CD4-positive, CD25-positive, alpha-beta regulatory T cell (primary cell): Measurements from ENCODE around the gene MKX. TPM values are rescaled to one million over a fixed set of nuclear protein-coding genes. Genes with fewer than 3 reads are reported as not detected.

Source experiments
- ATAC-seq, 2 donors: fragments of 150-1000 bp; cut with Tn5 transposase; one replicate each; pipeline ENCODE4 v1.10.0; 2021; ENCODE audit warnings: low read depth in 2 of 2, moderate number of reproducible peaks in 2 of 2, moderate library complexity in 1 of 2
- DNase-seq, 3 donors: peaks; one replicate each; pipeline versions ENCODE4 v3.0.0 to v3.0.0-alpha.2; 2012 to 2022; ENCODE audit warnings: mixed read lengths in 1 of 3
- H3K27ac ChIP-seq: one replicate; pipeline ENCODE4 v1.7.0; 2013; ENCODE audit warnings: mild to moderate bottlenecking, low read length; ENCODE audit not compliant: insufficient read depth, poor library complexity, severe bottlenecking
- H3K27me3 ChIP-seq: one replicate; pipeline ENCODE4 v1.7.0; 2013; ENCODE audit warnings: low read length; ENCODE audit not compliant: control insufficient read depth, insufficient read depth
- H3K36me3 ChIP-seq: one replicate; pipeline ENCODE4 v1.7.0; 2013; ENCODE audit warnings: mild to moderate bottlenecking, low read length, moderate library complexity; ENCODE audit not compliant: control insufficient read depth, insufficient read depth
- H3K4me1 ChIP-seq: 2 replicates; pipeline ENCODE4 v1.7.0; 2013; ENCODE audit warnings: mild to moderate bottlenecking, low read length; ENCODE audit not compliant: insufficient read depth, control insufficient read depth, poor library complexity, severe bottlenecking
- H3K4me3 ChIP-seq: one replicate; pipeline ENCODE4 v1.7.0; 2013; ENCODE audit warnings: low read depth, mild to moderate bottlenecking, low read length, moderate library complexity
- H3K9me3 ChIP-seq, 2 experiments: 1 replicate in 1 of 2; 2 replicates in 1 of 2; pipeline ENCODE4 v1.7.0; 2013; ENCODE audit warnings: low read length in 2 of 2, mild to moderate bottlenecking in 1 of 2, moderate library complexity in 1 of 2; ENCODE audit not compliant: control insufficient read depth in 2 of 2
- H3K27ac Mint-ChIP-seq, 3 donors: one replicate each; pipeline ENCODE4 v1.8.0; 2020 to 2022; ENCODE audit warnings: mild to moderate bottlenecking in 3 of 3, mixed read lengths in 3 of 3, moderate library complexity in 2 of 3
- H3K27me3 Mint-ChIP-seq: one replicate; pipeline ENCODE4 v1.8.0; 2022; ENCODE audit warnings: mild to moderate bottlenecking, mixed read lengths
- H3K36me3 Mint-ChIP-seq: one replicate; pipeline ENCODE4 v1.8.0; 2020; ENCODE audit warnings: mixed read lengths
- H3K4me1 Mint-ChIP-seq, 4 donors: one replicate each; pipeline ENCODE4 v1.8.0; 2020 to 2022; ENCODE audit warnings: mixed read lengths in 4 of 4, mild to moderate bottlenecking in 1 of 4
- H3K4me3 Mint-ChIP-seq, 4 donors: one replicate each; pipeline ENCODE4 v1.8.0; 2020 to 2022; ENCODE audit warnings: mild to moderate bottlenecking in 4 of 4, mixed read lengths in 4 of 4, moderate library complexity in 3 of 4
- H3K9me3 Mint-ChIP-seq, 7 donors: one replicate each; pipeline ENCODE4 v1.8.0; 2020 to 2022; ENCODE audit warnings: mixed read lengths in 7 of 7, mild to moderate bottlenecking in 3 of 7, moderate library complexity in 2 of 7
- polyA plus RNA-seq, 4 donors: library from polyadenylated mRNA; unstranded; fragments of 300-500 nt; fragmentation: Illumina TruSeq; gene quantifications; one replicate each; pipeline ENCODE4 v1.2.3, GENCODE V29; 2021
- total RNA-seq: library from RNA; stranded (reverse); gene quantifications from one replicate; pipeline ENCODE4 v1.2.3, GENCODE V29; 2022

MKX gene
- total and polyA plus RNA-seq, 5 donors from 2014 or later, result not detected

GRCh38 chr10:27716521-27716920 is 29.1 kb downstream of the MKX start:
- peaks cover 0 to 2% (median 0%) of the 10 kb centered on the region in 7 donors for H3K9me3 Mint-ChIP-seq
- Histone ChIP-seq H3K9me3 (no peaks in the 10 kb centered on the region), H3K4me3 (no peak overlapping the region), H3K4me1 (no peaks in the 10 kb centered on the region), H3K36me3 (no peaks in the 10 kb centered on the region), H3K27ac (no peak overlapping the region), H3K27me3 (peaks cover 8% of the 10 kb centered on the region)
- no peak for DNase-seq
- no peak for ATAC-seq
- H3K27me3 Mint-ChIP-seq, result peaks cover 40% of the 10 kb centered on the region
- no peak overlapping the region for H3K27ac Mint-ChIP-seq
- no peaks in the 10 kb centered on the region for H3K36me3 Mint-ChIP-seq
- no peaks in the 10 kb centered on the region for H3K4me1 Mint-ChIP-seq
- no peak overlapping the region for H3K4me3 Mint-ChIP-seq

- no peaks in the 10 kb centered on the region for H3K9me3 ChIP-seq
- DNase-seq, result no peak
- no peaks in the 10 kb centered on the region for H3K36me3 ChIP-seq
- H3K27me3 ChIP-seq, result peaks cover 8% of the 10 kb centered on the region
- H3K4me3 ChIP-seq, result no peak overlapping the region
- Mint-ChIP-seq H3K27ac (no peak overlapping the region), H3K9me3 (no peaks in the 10 kb centered on the region), H3K4me1 (no peaks in the 10 kb centered on the region), H3K4me3 (no peak overlapping the region), H3K36me3 (no peaks in the 10 kb centered on the region), H3K27me3 (peaks cover 36% of the 10 kb centered on the region)
- H3K4me1 ChIP-seq, result no peaks in the 10 kb centered on the region
- ATAC-seq, result no peak
- H3K27ac ChIP-seq, result no peak overlapping the region
Measured at GRCh38 chr10:27715505-27715904, 30.1 kb downstream of the MKX start.

- Mint-ChIP-seq H3K4me1 (no peaks in the 10 kb centered on the region), H3K27ac (no peak overlapping the region), H3K4me3 (no peak overlapping the region), H3K36me3 (no peaks in the 10 kb centered on the region), H3K27me3 (peaks cover 29% of the 10 kb centered on the region), H3K9me3 (peaks cover 0 to 3% (median 0%) of the 10 kb centered on the region in 7 donors)
- Histone ChIP-seq H3K9me3 (no peaks in the 10 kb centered on the region), H3K4me1 (no peaks in the 10 kb centered on the region), H3K36me3 (no peaks in the 10 kb centered on the region), H3K4me3 (no peak overlapping the region), H3K27me3 (peaks cover 8% of the 10 kb centered on the region), H3K27ac (no peak overlapping the region)
- ATAC-seq (no peak), DNase-seq (no peak)
Measured at GRCh38 chr10:27714349-27714748, 31.3 kb downstream of the MKX start.

GRCh38 chr10:27713941-27714340 is 31.7 kb downstream of the MKX start:
- no peaks in the 10 kb centered on the region for H3K4me1 Mint-ChIP-seq

GRCh38 chr10:27710014-27710413 is 35.6 kb downstream of the MKX start:
- no peaks in the 10 kb centered on the region for H3K4me1 Mint-ChIP-seq
- ATAC-seq (no peak), DNase-seq (no peak)
- no peak overlapping the region for H3K27ac Mint-ChIP-seq
- no peaks in the 10 kb centered on the region for H3K4me1 ChIP-seq
- peaks cover 0 to 3% (median 0%) of the 10 kb centered on the region in 7 donors for H3K9me3 Mint-ChIP-seq
- H3K4me3 ChIP-seq, result no peak overlapping the region
- no peaks in the 10 kb centered on the region for H3K9me3 ChIP-seq
- no peaks in the 10 kb centered on the region for H3K36me3 ChIP-seq
- peaks cover 3% of the 10 kb centered on the region for H3K27me3 ChIP-seq
- H3K27ac ChIP-seq, result no peak overlapping the region
- H3K36me3 Mint-ChIP-seq, result no peaks in the 10 kb centered on the region
- no peak overlapping the region for H3K4me3 Mint-ChIP-seq
- H3K27me3 Mint-ChIP-seq, result peaks cover 4% of the 10 kb centered on the region

More at GRCh38 chr10:27713941-27714340, 31.7 kb downstream of the MKX start:
- Mint-ChIP-seq H3K36me3 (no peaks in the 10 kb centered on the region), H3K4me3 (no peak overlapping the region), H3K27ac (no peak overlapping the region), H3K9me3 (peaks cover 0 to 3% (median 0%) of the 10 kb centered on the region in 7 donors), H3K27me3 (peaks cover 25% of the 10 kb centered on the region)
- Histone ChIP-seq H3K27me3 (peaks cover 8% of the 10 kb centered on the region), H3K9me3 (no peaks in the 10 kb centered on the region), H3K36me3 (no peaks in the 10 kb centered on the region), H3K4me3 (no peak overlapping the region), H3K4me1 (no peaks in the 10 kb centered on the region), H3K27ac (no peak overlapping the region)
- ATAC-seq, result no peak
- no peak for DNase-seq

GRCh38 chr10:27709304-27709703 is 36.3 kb downstream of the MKX start:
- Mint-ChIP-seq H3K27me3 (peaks cover 4% of the 10 kb centered on the region), H3K4me3 (no peak overlapping the region), H3K36me3 (no peaks in the 10 kb centered on the region), H3K27ac (no peak overlapping the region), H3K9me3 (peaks cover 0 to 3% (median 0%) of the 10 kb centered on the region in 7 donors), H3K4me1 (no peaks in the 10 kb centered on the region)
- Histone ChIP-seq H3K36me3 (no peaks in the 10 kb centered on the region), H3K4me3 (no peak overlapping the region), H3K4me1 (no peaks in the 10 kb centered on the region), H3K9me3 (no peaks in the 10 kb centered on the region), H3K27me3 (peaks cover 3% of the 10 kb centered on the region), H3K27ac (no peak overlapping the region)
- no peak for ATAC-seq
- no peak for DNase-seq

- H3K27me3 ChIP-seq, result no peaks in the 10 kb centered on the region
- no peaks in the 10 kb centered on the region for H3K36me3 Mint-ChIP-seq
- H3K9me3 Mint-ChIP-seq, result no peaks in the 10 kb centered on the region
- H3K4me3 ChIP-seq, result no peak overlapping the region
- no peaks in the 10 kb centered on the region for H3K4me1 ChIP-seq
- no peaks in the 10 kb centered on the region for H3K9me3 ChIP-seq
- no peak overlapping the region for H3K27ac Mint-ChIP-seq
- no peak overlapping the region for H3K4me3 Mint-ChIP-seq
- no peaks in the 10 kb centered on the region for H3K4me1 Mint-ChIP-seq
- no peak for DNase-seq
- ATAC-seq, result no peak
- no peaks in the 10 kb centered on the region for H3K36me3 ChIP-seq
- H3K27ac ChIP-seq, result no peak overlapping the region
- H3K27me3 Mint-ChIP-seq, result no peaks in the 10 kb centered on the region
Measured at GRCh38 chr10:27701938-27702537, 43.6 kb downstream of the MKX start.

GRCh38 chr10:27699776-27700175 is 45.8 kb downstream of the MKX start:
- H3K4me3 ChIP-seq, result no peak overlapping the region
- no peak overlapping the region for H3K27ac ChIP-seq
- no peak overlapping the region for H3K27ac Mint-ChIP-seq
- no peaks in the 10 kb centered on the region for H3K9me3 ChIP-seq
- H3K27me3 ChIP-seq, result no peaks in the 10 kb centered on the region
- H3K9me3 Mint-ChIP-seq, result no peaks in the 10 kb centered on the region
- no peak for ATAC-seq
- H3K36me3 ChIP-seq, result no peaks in the 10 kb centered on the region
- no peaks in the 10 kb centered on the region for H3K4me1 Mint-ChIP-seq
- H3K4me1 ChIP-seq, result no peaks in the 10 kb centered on the region
- H3K36me3 Mint-ChIP-seq, result no peaks in the 10 kb centered on the region
- no peak for DNase-seq
- H3K27me3 Mint-ChIP-seq, result no peaks in the 10 kb centered on the region
- no peak overlapping the region for H3K4me3 Mint-ChIP-seq
